ENCODE results near the gene UNC13D. TPM values are rescaled to one million over a fixed set of nuclear protein-coding genes. Genes with fewer than 3 reads are reported as not detected.

The UNC13D gene
- total RNA-seq, 2 donors from 2014 or later, result 6.3 to 6.4 TPM

- Histone ChIP-seq H3K4me1 (ENCODE audit: control insufficient read depth, insufficient read depth, low read length) (peaks cover 4% of the 10 kb centered on the region), H3K27ac (ENCODE audit: low read depth, low read length) (peak overlapping the region; percentile 95), H3K9ac (ENCODE audit: extremely low read depth, low read length, poor library complexity, severe bottlenecking) (peak overlapping the region; percentile 99), H3K9me3 (ENCODE audit: control insufficient read depth, low read length) (no peaks in the 10 kb centered on the region), H3K36me3 (ENCODE audit: control insufficient read depth, insufficient read depth, low read length) (no peaks in the 10 kb centered on the region), H3K27me3 (ENCODE audit: control insufficient read depth, insufficient read depth, low read length, poor library complexity, severe bottlenecking) (no peaks in the 10 kb centered on the region), H3K4me3 (ENCODE audit: low read length) (peak overlapping the region; percentile 90)
- WGBS, 2 experiments (ENCODE audit: insufficient coverage in 1 of 2, insufficient read length in 1 of 2), result 6 to 23% methylated on average over 16 to 43 of the region's 43 CpGs
- TF ChIP-seq, protein P1, sequence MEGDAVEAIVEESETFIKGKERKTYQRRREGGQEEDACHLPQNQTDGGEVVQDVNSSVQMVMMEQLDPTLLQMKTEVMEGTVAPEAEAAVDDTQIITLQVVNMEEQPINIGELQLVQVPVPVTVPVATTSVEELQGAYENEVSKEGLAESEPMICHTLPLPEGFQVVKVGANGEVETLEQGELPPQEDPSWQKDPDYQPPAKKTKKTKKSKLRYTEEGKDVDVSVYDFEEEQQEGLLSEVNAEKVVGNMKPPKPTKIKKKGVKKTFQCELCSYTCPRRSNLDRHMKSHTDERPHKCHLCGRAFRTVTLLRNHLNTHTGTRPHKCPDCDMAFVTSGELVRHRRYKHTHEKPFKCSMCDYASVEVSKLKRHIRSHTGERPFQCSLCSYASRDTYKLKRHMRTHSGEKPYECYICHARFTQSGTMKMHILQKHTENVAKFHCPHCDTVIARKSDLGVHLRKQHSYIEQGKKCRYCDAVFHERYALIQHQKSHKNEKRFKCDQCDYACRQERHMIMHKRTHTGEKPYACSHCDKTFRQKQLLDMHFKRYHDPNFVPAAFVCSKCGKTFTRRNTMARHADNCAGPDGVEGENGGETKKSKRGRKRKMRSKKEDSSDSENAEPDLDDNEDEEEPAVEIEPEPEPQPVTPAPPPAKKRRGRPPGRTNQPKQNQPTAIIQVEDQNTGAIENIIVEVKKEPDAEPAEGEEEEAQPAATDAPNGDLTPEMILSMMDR (conservative IDR thresholded peaks at IDR 0.05), result no peak
- no peak for DNase-seq
- Mint-ChIP-seq H3K4me3 (peak overlapping the region; percentile 78), H3K27me3 (ENCODE audit: insufficient read depth) (no peaks in the 10 kb centered on the region), H3K36me3 (ENCODE audit: low read depth) (peaks cover 9% of the 10 kb centered on the region), H3K9me3 (no peaks in the 10 kb centered on the region), H3K27ac (peak overlapping the region; percentile 98), H3K4me1 (peaks cover 29% of the 10 kb centered on the region)
Observed at GRCh38 chr17:75785016-75785890, 59.0 kb downstream of the UNC13D start.

GRCh38 chr17:75784473-75785015, 59.7 kb downstream of the UNC13D start, which contains the start of gene UNK:
UNK (plus strand) TSS chr17:75784806; CDS start chr17:75784881, 75 bp downstream.
- no peaks in the 10 kb centered on the region for H3K27me3 ChIP-seq (ENCODE audit: control insufficient read depth, insufficient read depth, low read length, poor library complexity, severe bottlenecking)
- peaks cover 10% of the 10 kb centered on the region for H3K36me3 Mint-ChIP-seq (ENCODE audit: low read depth)
- peak within 1 kb of the TSS; percentile 95 for H3K27ac ChIP-seq (ENCODE audit: low read depth, low read length)
- WGBS, 2 experiments (ENCODE audit: insufficient coverage in 1 of 2, insufficient read length in 1 of 2), result 0 to 3% methylated on average over 10 to 43 of the region's 45 CpGs
- peak within 1 kb of the TSS; percentile 99 for H3K9ac ChIP-seq (ENCODE audit: extremely low read depth, low read length, poor library complexity, severe bottlenecking)
- H3K9me3 ChIP-seq (ENCODE audit: control insufficient read depth, low read length), result no peaks in the 10 kb centered on the region
- peak; percentile 100 for DNase-seq
- TF ChIP-seq, protein P1 (conservative IDR thresholded peaks at IDR 0.05), result no peak
- H3K9me3 Mint-ChIP-seq, result peaks cover under 1% of the 10 kb centered on the region
- H3K27ac Mint-ChIP-seq, result peak within 1 kb of the TSS; percentile 98
- peak within 1 kb of the TSS; percentile 78 for H3K4me3 Mint-ChIP-seq
- no peaks in the 10 kb centered on the region for H3K27me3 Mint-ChIP-seq (ENCODE audit: insufficient read depth)
- H3K4me1 ChIP-seq (ENCODE audit: control insufficient read depth, insufficient read depth, low read length), result peaks cover 4% of the 10 kb centered on the region
- H3K36me3 ChIP-seq (ENCODE audit: control insufficient read depth, insufficient read depth, low read length), result no peaks in the 10 kb centered on the region
- H3K4me1 Mint-ChIP-seq, result peaks cover 32% of the 10 kb centered on the region
- peak within 1 kb of the TSS; percentile 90 for H3K4me3 ChIP-seq (ENCODE audit: low read length)

GRCh38 chr17:75783803-75784472, 60.3 kb downstream of the UNC13D start:
- 87 to 97% methylated on average over 17 to 20 of the region's 20 CpGs for WGBS, 2 experiments (ENCODE audit: insufficient coverage in 1 of 2, insufficient read length in 1 of 2)
- Histone ChIP-seq H3K4me1 (ENCODE audit: control insufficient read depth, insufficient read depth, low read length) (peaks cover 4% of the 10 kb centered on the region), H3K27me3 (ENCODE audit: control insufficient read depth, insufficient read depth, low read length, poor library complexity, severe bottlenecking) (no peaks in the 10 kb centered on the region), H3K9me3 (ENCODE audit: control insufficient read depth, low read length) (no peaks in the 10 kb centered on the region), H3K9ac (ENCODE audit: extremely low read depth, low read length, poor library complexity, severe bottlenecking) (peak overlapping the region; percentile 99), H3K27ac (ENCODE audit: low read depth, low read length) (peak overlapping the region; percentile 50), H3K4me3 (ENCODE audit: low read length) (peak overlapping the region; percentile 90), H3K36me3 (ENCODE audit: control insufficient read depth, insufficient read depth, low read length) (no peaks in the 10 kb centered on the region)
- DNase-seq, result no peak
- H3K36me3 Mint-ChIP-seq (ENCODE audit: low read depth), result peaks cover 11% of the 10 kb centered on the region
- TF ChIP-seq, protein P1 (conservative IDR thresholded peaks at IDR 0.05), result no peak
- peak overlapping the region; percentile 78 for H3K4me3 Mint-ChIP-seq
- H3K27ac Mint-ChIP-seq, result peak overlapping the region; percentile 98
- no peaks in the 10 kb centered on the region for H3K27me3 Mint-ChIP-seq (ENCODE audit: insufficient read depth)
- H3K4me1 Mint-ChIP-seq, result peaks cover 32% of the 10 kb centered on the region
- H3K9me3 Mint-ChIP-seq, result peaks cover 1% of the 10 kb centered on the region

Data from endodermal cell (in vitro differentiated cells).